UCSD-AML1 (cell line): ENCODE results near the gene PPP2R3B.
"Not testable (repeated sequence)": the region's sequence is repeated elsewhere in the genome, so short reads cannot be mapped to it uniquely, and the experiment has no call there.

Experiments used
- DNase-seq: peaks from one replicate; lab custom pipeline; 2025; ENCODE audit not compliant: unreplicated experiment; lab: John Stamatoyannopoulos, UW

PPP2R3B gene

GRCh38 chrX:324664-325063 lies 62.0 kb downstream of the PPP2R3B start:
- not testable (repeated sequence) for DNase-seq

GRCh38 chrX:323721-324628 lies 62.7 kb downstream of the PPP2R3B start:
- no peak for DNase-seq

- no peak for DNase-seq
Observed at GRCh38 chrX:320126-320783, 66.5 kb downstream of the PPP2R3B start.

GRCh38 chrX:319579-320125 lies 67.1 kb downstream of the PPP2R3B start:
- no peak for DNase-seq

GRCh38 chrX:318739-319578 lies 67.7 kb downstream of the PPP2R3B start, which contains the start of gene GTPBP6:
TSS of gene GTPBP6 (minus strand) at chrX:318796. CDS start at chrX:318787, 9 bp downstream.
- no peak for DNase-seq

GRCh38 chrX:318068-318738 lies 68.5 kb downstream of the PPP2R3B start:
- no peak for DNase-seq

GRCh38 chrX:317424-318067 lies 69.2 kb downstream of the PPP2R3B start:
- DNase-seq = no peak

- no peak for DNase-seq
Observed at GRCh38 chrX:316351-317325, 70.1 kb downstream of the PPP2R3B start.

- no peak for DNase-seq
Observed at GRCh38 chrX:314781-315595, 71.7 kb downstream of the PPP2R3B start.

- DNase-seq = no peak
Observed at GRCh38 chrX:314049-314448, 72.7 kb downstream of the PPP2R3B start.

- no peak for DNase-seq
Observed at GRCh38 chrX:313546-313945, 73.2 kb downstream of the PPP2R3B start.

GRCh38 chrX:312621-313331 lies 73.9 kb downstream of the PPP2R3B start:
- no peak for DNase-seq

- DNase-seq = no peak
Observed at GRCh38 chrX:311156-312129, 75.3 kb downstream of the PPP2R3B start.

GRCh38 chrX:310621-311155 lies 76.0 kb downstream of the PPP2R3B start:
- no peak for DNase-seq

GRCh38 chrX:308821-309520 lies 77.7 kb downstream of the PPP2R3B start:
- no peak for DNase-seq
